Brain microvascular endothelial cell (primary cell): ENCODE results near the gene EIF5.

Experiments used
- DNase-seq: peaks from one replicate; pipeline ENCODE4 v3.0.0-alpha.2; 2020
- H3K27ac ChIP-seq: fragments of 250-450 bp; sonication (Bioruptor Pico); 2 replicates; pipeline ENCODE4 v1.5.1; 2020; ENCODE audit warnings: mild to moderate bottlenecking, moderate library complexity
- H3K27me3 ChIP-seq: fragments of 250-450 bp; sonication (Bioruptor Pico); replicated peaks from 2 replicates; pipeline ENCODE4 v1.5.1; 2020; ENCODE audit warnings: mild to moderate bottlenecking
- H3K36me3 ChIP-seq: fragments of 250-450 bp; sonication (Bioruptor Pico); replicated peaks from 2 replicates; pipeline ENCODE4 v1.5.1; 2020; ENCODE audit warnings: mild to moderate bottlenecking
- H3K4me3 ChIP-seq: 2 replicates; pipeline ENCODE4 v1.5.1; 2011; ENCODE audit warnings: low read depth, mild to moderate bottlenecking, control low read depth, low read length, moderate library complexity
- CTCF ChIP-seq: IDR thresholded peaks from 2 replicates; pipeline ENCODE4 v1.5.1; 2011; ENCODE audit warnings: low read depth, mild to moderate bottlenecking, moderate library complexity, low read length, control low read depth, inconsistent platforms; ENCODE audit errors: missing control alignments
- in situ Hi-C: cut with HindIII; loops from 2 replicates; pipeline ENCODE4 v1.10.0; 2017; ENCODE audit warnings: low sequenced_read_pairs, low pct_ligation_motif_present

Gene EIF5

GRCh38 chr14:103304706-103305105 lies 29.3 kb upstream of the EIF5 start:
- TF ChIP-seq CTCF: no peak
- H3K27ac ChIP-seq: no peak overlapping the region
- DNase-seq: no peak

GRCh38 chr14:103308717-103309616 lies 25.1 kb upstream of the EIF5 start:
- H3K27me3 ChIP-seq: no peaks in the 10 kb centered on the region
- no peak for TF ChIP-seq CTCF
- in situ Hi-C loops: no loop called here
- no peak overlapping the region for H3K27ac ChIP-seq
- no peak overlapping the region for H3K4me3 ChIP-seq
- DNase-seq: no peak
- H3K36me3 ChIP-seq: no peaks in the 10 kb centered on the region

More at GRCh38 chr14:103304706-103305105, 29.3 kb upstream of the EIF5 start:
- Histone ChIP-seq H3K4me3 (no peak overlapping the region), H3K36me3 (no peaks in the 10 kb centered on the region), H3K27me3 (no peaks in the 10 kb centered on the region)
- in situ Hi-C loops: no loop called here

- H3K27me3 ChIP-seq: no peaks in the 10 kb centered on the region
These were observed 23.4 kb upstream of the EIF5 start for GRCh38 chr14:103310576-103311095.

GRCh38 chr14:103311171-103311997 lies 22.7 kb upstream of the EIF5 start:
- no peaks in the 10 kb centered on the region for H3K27me3 ChIP-seq
- DNase-seq: no peak
- H3K36me3 ChIP-seq: no peaks in the 10 kb centered on the region
- H3K27ac ChIP-seq: no peak overlapping the region
- no peak for TF ChIP-seq CTCF
- H3K4me3 ChIP-seq: no peak overlapping the region
- in situ Hi-C loops: no loop called here

More at GRCh38 chr14:103310576-103311095, 23.4 kb upstream of the EIF5 start:
- no peak for TF ChIP-seq CTCF
- in situ Hi-C loops: no loop called here
- Histone ChIP-seq H3K27ac (no peak overlapping the region), H3K4me3 (no peak overlapping the region), H3K36me3 (no peaks in the 10 kb centered on the region)
- DNase-seq: no peak

GRCh38 chr14:103312006-103312635 lies 21.9 kb upstream of the EIF5 start:
- in situ Hi-C loops: no loop called here
- H3K36me3 ChIP-seq: no peaks in the 10 kb centered on the region
- no peak for DNase-seq
- H3K27ac ChIP-seq: no peak overlapping the region
- H3K27me3 ChIP-seq: no peaks in the 10 kb centered on the region
- H3K4me3 ChIP-seq: no peak overlapping the region
- TF ChIP-seq CTCF: no peak
